Neural cell (in vitro differentiated cells): Measurements from ENCODE around the gene FCHO2. TPM values are rescaled to one million over a fixed set of nuclear protein-coding genes. Genes with fewer than 3 reads are reported as not detected.

Source experiments
- H2AFZ ChIP-seq: fragments of 200-600, 300-800 bp; sonication (generic), shearing (Covaris generic); 2 replicates; pipeline ENCODE4 v1.6.0; 2014; ENCODE audit warnings: low read depth, mild to moderate bottlenecking, antibody characterized with exemption, low read length, moderate library complexity
- H3F3A ChIP-seq: fragments of 200-600 bp; shearing (Covaris generic); 2 replicates; pipeline ENCODE4 v1.6.1; 2016; ENCODE audit warnings: mild to moderate bottlenecking, moderate library complexity, mixed read lengths, antibody characterized with exemption, low read length; ENCODE audit not compliant: insufficient read depth, poor library complexity, severe bottlenecking
- H3K27ac ChIP-seq: fragments of 200-600, 300-800 bp; sonication (generic), shearing (Covaris generic); 2 replicates; pipeline ENCODE4 v1.5.1; 2014; ENCODE audit warnings: mild to moderate bottlenecking, low read length, moderate library complexity
- H3K27me3 ChIP-seq: fragments of 300-800, 200-600 bp; sonication (generic), shearing (Covaris generic); 2 replicates; pipeline ENCODE4 v1.6.0; 2014; ENCODE audit warnings: mild to moderate bottlenecking, low read depth, low read length, moderate library complexity; ENCODE audit not compliant: insufficient read depth
- H3K36me3 ChIP-seq: fragments of 300-800, 200-600 bp; sonication (generic), shearing (Covaris generic); 2 replicates; pipeline ENCODE4 v1.5.1; 2014; ENCODE audit warnings: mild to moderate bottlenecking, antibody characterized with exemption, low read length, moderate library complexity; ENCODE audit not compliant: insufficient read depth
- H3K4me2 ChIP-seq: fragments of 300-800, 200-600 bp; sonication (generic), shearing (Covaris generic); 2 replicates; pipeline ENCODE4 v1.6.0; 2014; ENCODE audit warnings: mild to moderate bottlenecking, low read length
- H3K4me3 ChIP-seq: fragments of 300-800, 200-600 bp; sonication (generic), shearing (Covaris generic); 2 replicates; pipeline ENCODE4 v1.5.1; 2014; ENCODE audit warnings: mild to moderate bottlenecking, low read length, moderate library complexity
- H3K79me2 ChIP-seq: fragments of 200-600 bp; shearing (Covaris generic); replicated peaks from 2 replicates; pipeline ENCODE4 v1.6.0; 2014; ENCODE audit warnings: mild to moderate bottlenecking, low read length, moderate library complexity; ENCODE audit not compliant: insufficient read depth
- H3K9ac ChIP-seq: fragments of 300-800, 200-600 bp; sonication (generic), shearing (Covaris generic); 2 replicates; pipeline ENCODE4 v1.6.1; 2016; ENCODE audit warnings: mild to moderate bottlenecking, low read length, mixed read lengths
- H3K9me2 ChIP-seq: fragments of 200-600 bp; shearing (Covaris generic); 2 replicates; pipeline ENCODE4 v1.6.1; 2016; ENCODE audit warnings: mild to moderate bottlenecking, low read length, mixed read lengths; ENCODE audit not compliant: insufficient read depth
- H3K9me3 ChIP-seq: fragments of 200-600, 300-800 bp; sonication (generic), shearing (Covaris generic); 2 replicates; pipeline ENCODE4 v1.6.1; 2016; ENCODE audit warnings: mild to moderate bottlenecking, mixed run types, low read length, moderate library complexity, mixed read lengths
- H4K20me1 ChIP-seq: fragments of 200-600 bp; shearing (Covaris generic); 2 replicates; pipeline ENCODE4 v1.6.1; 2016; ENCODE audit warnings: mild to moderate bottlenecking, mixed run types; ENCODE audit not compliant: insufficient read depth
- CTCF ChIP-seq: fragments of 450-650 bp; IDR thresholded peaks from 2 replicates; pipeline ENCODE4 v1.5.1; 2014; ENCODE audit warnings: antibody characterized with exemption, mild to moderate bottlenecking, moderate library complexity; ENCODE audit not compliant: poor library complexity, severe bottlenecking
- EP300 ChIP-seq: fragments of 450-650 bp; conservative IDR thresholded peaks from 2 replicates; pipeline ENCODE4 v1.6.1; 2014; ENCODE audit warnings: antibody characterized with exemption, mild to moderate bottlenecking, moderate library complexity; ENCODE audit not compliant: poor library complexity, severe bottlenecking
- EZH2 ChIP-seq: fragments of 200-600, 300-800 bp; shearing (Covaris generic), sonication (generic); IDR thresholded peaks from 2 replicates; pipeline ENCODE4 v1.6.1; 2014; ENCODE audit warnings: antibody characterized with exemption, low read length, borderline replicate concordance, mild to moderate bottlenecking; ENCODE audit not compliant: insufficient read depth, poor library complexity, severe bottlenecking
- MXI1 ChIP-seq: fragments of 450-650 bp; conservative IDR thresholded peaks from 2 replicates; pipeline ENCODE4 v1.6.1; 2014; ENCODE audit warnings: antibody characterized with exemption, mild to moderate bottlenecking; ENCODE audit not compliant: poor library complexity, severe bottlenecking
- POLR2AphosphoS5 ChIP-seq: IDR thresholded peaks from 2 replicates; pipeline ENCODE4 v1.6.1; 2012
- RAD21 ChIP-seq: fragments of 450-650 bp; conservative IDR thresholded peaks from 2 replicates; pipeline ENCODE4 v1.6.1; 2014; ENCODE audit warnings: antibody characterized with exemption, mild to moderate bottlenecking, moderate library complexity
- SMC3 ChIP-seq: fragments of 450-650 bp; conservative IDR thresholded peaks from 2 replicates; pipeline ENCODE4 v1.6.1; 2014; ENCODE audit warnings: antibody characterized with exemption, mild to moderate bottlenecking, moderate library complexity; ENCODE audit not compliant: poor library complexity
- TAF1 ChIP-seq: IDR thresholded peaks from 2 replicates; pipeline ENCODE4 v1.6.1; 2012; ENCODE audit warnings: low read depth
- polyA plus RNA-seq: library from polyadenylated mRNA; depleted of rRNA; stranded (reverse); fragments of >200 nt; gene quantifications from 2 replicates; pipeline ENCODE4 v1.2.3, GENCODE V29; 2014
- TF ChIP-seq, protein P1 (sequence below): IDR thresholded peaks from 2 replicates; pipeline ENCODE4 v1.6.1; 2012; ENCODE audit warnings: borderline replicate concordance

Gene FCHO2
- polyA plus RNA-seq, 1 donor from 2014 or later: 24.3 TPM

- TF ChIP-seq, protein P1, sequence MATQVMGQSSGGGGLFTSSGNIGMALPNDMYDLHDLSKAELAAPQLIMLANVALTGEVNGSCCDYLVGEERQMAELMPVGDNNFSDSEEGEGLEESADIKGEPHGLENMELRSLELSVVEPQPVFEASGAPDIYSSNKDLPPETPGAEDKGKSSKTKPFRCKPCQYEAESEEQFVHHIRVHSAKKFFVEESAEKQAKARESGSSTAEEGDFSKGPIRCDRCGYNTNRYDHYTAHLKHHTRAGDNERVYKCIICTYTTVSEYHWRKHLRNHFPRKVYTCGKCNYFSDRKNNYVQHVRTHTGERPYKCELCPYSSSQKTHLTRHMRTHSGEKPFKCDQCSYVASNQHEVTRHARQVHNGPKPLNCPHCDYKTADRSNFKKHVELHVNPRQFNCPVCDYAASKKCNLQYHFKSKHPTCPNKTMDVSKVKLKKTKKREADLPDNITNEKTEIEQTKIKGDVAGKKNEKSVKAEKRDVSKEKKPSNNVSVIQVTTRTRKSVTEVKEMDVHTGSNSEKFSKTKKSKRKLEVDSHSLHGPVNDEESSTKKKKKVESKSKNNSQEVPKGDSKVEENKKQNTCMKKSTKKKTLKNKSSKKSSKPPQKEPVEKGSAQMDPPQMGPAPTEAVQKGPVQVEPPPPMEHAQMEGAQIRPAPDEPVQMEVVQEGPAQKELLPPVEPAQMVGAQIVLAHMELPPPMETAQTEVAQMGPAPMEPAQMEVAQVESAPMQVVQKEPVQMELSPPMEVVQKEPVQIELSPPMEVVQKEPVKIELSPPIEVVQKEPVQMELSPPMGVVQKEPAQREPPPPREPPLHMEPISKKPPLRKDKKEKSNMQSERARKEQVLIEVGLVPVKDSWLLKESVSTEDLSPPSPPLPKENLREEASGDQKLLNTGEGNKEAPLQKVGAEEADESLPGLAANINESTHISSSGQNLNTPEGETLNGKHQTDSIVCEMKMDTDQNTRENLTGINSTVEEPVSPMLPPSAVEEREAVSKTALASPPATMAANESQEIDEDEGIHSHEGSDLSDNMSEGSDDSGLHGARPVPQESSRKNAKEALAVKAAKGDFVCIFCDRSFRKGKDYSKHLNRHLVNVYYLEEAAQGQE: no peak
- TF ChIP-seq CTCF (no peak), MXI1 (no peak), RAD21 (no peak), SMC3 (no peak), TAF1 (no peak), EP300 (no peak), POLR2AphosphoS5 (no peak), EZH2 (no peak)
- Histone ChIP-seq H3K27ac (no peak overlapping the region), H2AFZ (no peak overlapping the region), H3K36me3 (no peaks in the 10 kb centered on the region), H3K9ac (no peak overlapping the region), H3K4me2 (no peak overlapping the region), H3K9me2 (no peaks in the 10 kb centered on the region), H3K9me3 (peaks cover 6% of the 10 kb centered on the region), H3K4me3 (no peak overlapping the region), H3K79me2 (no peaks in the 10 kb centered on the region), H3K27me3 (peaks cover 2% of the 10 kb centered on the region), H4K20me1 (no peaks in the 10 kb centered on the region), H3F3A (no peaks in the 10 kb centered on the region)
These were observed 156.5 kb downstream of the FCHO2 start for GRCh38 chr5:73112359-73112758.

- no peak for TF ChIP-seq EZH2
- Histone ChIP-seq H3K27ac (no peak overlapping the region), H3K4me3 (no peak overlapping the region)
These were observed 158.3 kb downstream of the FCHO2 start for GRCh38 chr5:73114044-73114688.

More at GRCh38 chr5:73114044-73114688, 158.3 kb downstream of the FCHO2 start:
- no peaks in the 10 kb centered on the region for H3K36me3 ChIP-seq
- no peaks in the 10 kb centered on the region for H3F3A ChIP-seq
- no peaks in the 10 kb centered on the region for H3K9me2 ChIP-seq
- no peaks in the 10 kb centered on the region for H3K79me2 ChIP-seq
- no peak overlapping the region for H3K4me2 ChIP-seq
- H2AFZ ChIP-seq: no peak overlapping the region
- peaks cover 15% of the 10 kb centered on the region for H3K27me3 ChIP-seq
- no peak overlapping the region for H3K9ac ChIP-seq
- H4K20me1 ChIP-seq: no peaks in the 10 kb centered on the region
- no peaks in the 10 kb centered on the region for H3K9me3 ChIP-seq
